ENCODE results near the gene GNAL.

GNAL gene

DNA sequence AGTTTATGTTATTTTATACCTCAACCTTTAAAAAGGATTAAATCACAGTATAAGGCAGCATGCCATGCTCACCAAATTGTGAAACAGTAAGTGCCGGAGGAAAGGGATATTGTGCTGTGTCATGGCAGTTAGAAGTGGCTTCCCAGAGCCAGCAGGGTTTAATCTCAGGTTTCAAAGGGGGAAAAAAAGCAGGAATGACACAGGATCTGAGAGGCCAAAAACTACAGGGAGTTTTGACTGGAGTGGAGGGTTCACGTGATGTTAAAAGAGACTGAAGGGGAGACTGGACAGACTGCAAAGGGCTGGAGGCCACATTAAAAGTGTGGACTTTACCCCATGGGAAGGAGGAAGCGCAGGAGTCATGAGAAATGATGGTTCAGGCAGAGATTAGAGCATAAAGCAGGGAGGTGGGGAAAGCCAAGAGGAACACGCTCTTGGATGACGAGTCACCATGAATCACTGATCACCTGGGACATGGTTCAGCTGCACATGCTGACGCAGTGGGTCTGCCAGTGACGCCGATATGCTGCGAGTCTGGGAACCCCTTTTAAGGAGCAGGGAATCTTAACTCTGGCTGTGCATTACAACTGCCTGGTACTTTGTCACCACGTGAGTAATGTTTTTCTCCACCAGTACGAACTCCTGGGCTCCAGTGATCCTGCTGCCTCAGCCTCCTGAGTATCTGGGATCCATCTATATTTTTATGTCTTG is 168.3 kb downstream of the GNAL start (continued):
- TF ChIP-seq IKZF3 (tag by site-specific recombination; IDR thresholded peaks at IDR 0.05) (0 out of 2 replicates have a peak, but pooled peaks have one; percentile 43), SP3 (tag by site-specific recombination; IDR thresholded peaks at IDR 0.05) (peak; percentile 59), ZNF501 (tag by site-specific recombination; IDR thresholded peaks at IDR 0.05) (peak; percentile 90), ZBTB21 (tag by site-specific recombination; IDR thresholded peaks at IDR 0.05) (peak; percentile 98), ZNF335 (tag by site-specific recombination; conservative IDR thresholded peaks at IDR 0.05) (peak; percentile 86), SP7 (tag by site-specific recombination; IDR thresholded peaks at IDR 0.05) (peak; percentile 91), ZNF354C (tag by site-specific recombination; IDR thresholded peaks at IDR 0.05; ENCODE audit: borderline replicate concordance, low read depth) (no peak), GFI1B (tag by site-specific recombination; IDR thresholded peaks at IDR 0.05) (peak; percentile 81), ZBTB8A (tag by site-specific recombination; IDR thresholded peaks at IDR 0.05) (0 out of 2 replicates have a peak, but pooled peaks have one; percentile 35), ZSCAN30 (tag by site-specific recombination; IDR thresholded peaks at IDR 0.05) (0 out of 2 replicates have a peak, but pooled peaks have one; percentile 31), ZNF843 (tag by site-specific recombination; IDR thresholded peaks at IDR 0.05) (peak; percentile 70), ZNF391 (tag by site-specific recombination; IDR thresholded peaks at IDR 0.05; ENCODE audit: borderline replicate concordance, low read depth) (peak; percentile 36; the same call in 1 of the 2 replicates), WT1 (tag by site-specific recombination; IDR thresholded peaks at IDR 0.05) (peak; percentile 77), ZNF571 (tag by site-specific recombination; IDR thresholded peaks at IDR 0.05) (no peak), ZNF140 (tag by site-specific recombination; IDR thresholded peaks at IDR 0.05) (no peak), FEZF1 (tag by site-specific recombination; IDR thresholded peaks at IDR 0.05) (peak; percentile 83), ZXDB (tag by site-specific recombination; IDR thresholded peaks at IDR 0.05) (peak; percentile 74)
- TF ChIP-seq, protein P1, sequence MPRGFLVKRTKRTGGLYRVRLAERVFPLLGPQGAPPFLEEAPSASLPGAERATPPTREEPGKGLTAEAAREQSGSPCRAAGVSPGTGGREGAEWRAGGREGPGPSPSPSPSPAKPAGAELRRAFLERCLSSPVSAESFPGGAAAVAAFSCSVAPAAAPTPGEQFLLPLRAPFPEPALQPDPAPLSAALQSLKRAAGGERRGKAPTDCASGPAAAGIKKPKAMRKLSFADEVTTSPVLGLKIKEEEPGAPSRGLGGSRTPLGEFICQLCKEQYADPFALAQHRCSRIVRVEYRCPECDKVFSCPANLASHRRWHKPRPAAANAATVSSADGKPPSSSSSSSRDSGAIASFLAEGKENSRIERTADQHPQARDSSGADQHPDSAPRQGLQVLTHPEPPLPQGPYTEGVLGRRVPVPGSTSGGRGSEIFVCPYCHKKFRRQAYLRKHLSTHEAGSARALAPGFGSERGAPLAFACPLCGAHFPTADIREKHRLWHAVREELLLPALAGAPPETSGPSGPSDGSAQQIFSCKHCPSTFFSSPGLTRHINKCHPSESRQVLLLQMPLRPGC (tag by site-specific recombination; IDR thresholded peaks at IDR 0.05), result peak; percentile 77
- TF ChIP-seq, protein P2, sequence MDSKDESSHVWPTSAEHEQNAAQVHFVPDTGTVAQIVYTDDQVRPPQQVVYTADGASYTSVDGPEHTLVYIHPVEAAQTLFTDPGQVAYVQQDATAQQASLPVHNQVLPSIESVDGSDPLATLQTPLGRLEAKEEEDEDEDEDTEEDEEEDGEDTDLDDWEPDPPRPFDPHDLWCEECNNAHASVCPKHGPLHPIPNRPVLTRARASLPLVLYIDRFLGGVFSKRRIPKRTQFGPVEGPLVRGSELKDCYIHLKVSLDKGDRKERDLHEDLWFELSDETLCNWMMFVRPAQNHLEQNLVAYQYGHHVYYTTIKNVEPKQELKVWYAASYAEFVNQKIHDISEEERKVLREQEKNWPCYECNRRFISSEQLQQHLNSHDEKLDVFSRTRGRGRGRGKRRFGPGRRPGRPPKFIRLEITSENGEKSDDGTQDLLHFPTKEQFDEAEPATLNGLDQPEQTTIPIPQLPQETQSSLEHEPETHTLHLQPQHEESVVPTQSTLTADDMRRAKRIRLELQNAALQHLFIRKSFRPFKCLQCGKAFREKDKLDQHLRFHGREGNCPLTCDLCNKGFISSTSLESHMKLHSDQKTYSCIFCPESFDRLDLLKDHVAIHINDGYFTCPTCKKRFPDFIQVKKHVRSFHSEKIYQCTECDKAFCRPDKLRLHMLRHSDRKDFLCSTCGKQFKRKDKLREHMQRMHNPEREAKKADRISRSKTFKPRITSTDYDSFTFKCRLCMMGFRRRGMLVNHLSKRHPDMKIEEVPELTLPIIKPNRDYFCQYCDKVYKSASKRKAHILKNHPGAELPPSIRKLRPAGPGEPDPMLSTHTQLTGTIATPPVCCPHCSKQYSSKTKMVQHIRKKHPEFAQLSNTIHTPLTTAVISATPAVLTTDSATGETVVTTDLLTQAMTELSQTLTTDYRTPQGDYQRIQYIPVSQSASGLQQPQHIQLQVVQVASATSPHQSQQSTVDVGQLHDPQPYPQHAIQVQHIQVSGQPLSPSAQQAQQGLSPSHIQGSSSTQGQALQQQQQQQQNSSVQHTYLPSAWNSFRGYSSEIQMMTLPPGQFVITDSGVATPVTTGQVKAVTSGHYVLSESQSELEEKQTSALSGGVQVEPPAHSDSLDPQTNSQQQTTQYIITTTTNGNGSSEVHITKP (tag by site-specific recombination; IDR thresholded peaks at IDR 0.05), result peak; percentile 98
- TF ChIP-seq, protein P3, sequence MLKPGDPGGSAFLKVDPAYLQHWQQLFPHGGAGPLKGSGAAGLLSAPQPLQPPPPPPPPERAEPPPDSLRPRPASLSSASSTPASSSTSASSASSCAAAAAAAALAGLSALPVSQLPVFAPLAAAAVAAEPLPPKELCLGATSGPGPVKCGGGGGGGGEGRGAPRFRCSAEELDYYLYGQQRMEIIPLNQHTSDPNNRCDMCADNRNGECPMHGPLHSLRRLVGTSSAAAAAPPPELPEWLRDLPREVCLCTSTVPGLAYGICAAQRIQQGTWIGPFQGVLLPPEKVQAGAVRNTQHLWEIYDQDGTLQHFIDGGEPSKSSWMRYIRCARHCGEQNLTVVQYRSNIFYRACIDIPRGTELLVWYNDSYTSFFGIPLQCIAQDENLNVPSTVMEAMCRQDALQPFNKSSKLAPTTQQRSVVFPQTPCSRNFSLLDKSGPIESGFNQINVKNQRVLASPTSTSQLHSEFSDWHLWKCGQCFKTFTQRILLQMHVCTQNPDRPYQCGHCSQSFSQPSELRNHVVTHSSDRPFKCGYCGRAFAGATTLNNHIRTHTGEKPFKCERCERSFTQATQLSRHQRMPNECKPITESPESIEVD (tag by site-specific recombination; IDR thresholded peaks at IDR 0.05), result peak; percentile 57; the same call in 1 of the 2 replicates
- TF ChIP-seq, protein P4, sequence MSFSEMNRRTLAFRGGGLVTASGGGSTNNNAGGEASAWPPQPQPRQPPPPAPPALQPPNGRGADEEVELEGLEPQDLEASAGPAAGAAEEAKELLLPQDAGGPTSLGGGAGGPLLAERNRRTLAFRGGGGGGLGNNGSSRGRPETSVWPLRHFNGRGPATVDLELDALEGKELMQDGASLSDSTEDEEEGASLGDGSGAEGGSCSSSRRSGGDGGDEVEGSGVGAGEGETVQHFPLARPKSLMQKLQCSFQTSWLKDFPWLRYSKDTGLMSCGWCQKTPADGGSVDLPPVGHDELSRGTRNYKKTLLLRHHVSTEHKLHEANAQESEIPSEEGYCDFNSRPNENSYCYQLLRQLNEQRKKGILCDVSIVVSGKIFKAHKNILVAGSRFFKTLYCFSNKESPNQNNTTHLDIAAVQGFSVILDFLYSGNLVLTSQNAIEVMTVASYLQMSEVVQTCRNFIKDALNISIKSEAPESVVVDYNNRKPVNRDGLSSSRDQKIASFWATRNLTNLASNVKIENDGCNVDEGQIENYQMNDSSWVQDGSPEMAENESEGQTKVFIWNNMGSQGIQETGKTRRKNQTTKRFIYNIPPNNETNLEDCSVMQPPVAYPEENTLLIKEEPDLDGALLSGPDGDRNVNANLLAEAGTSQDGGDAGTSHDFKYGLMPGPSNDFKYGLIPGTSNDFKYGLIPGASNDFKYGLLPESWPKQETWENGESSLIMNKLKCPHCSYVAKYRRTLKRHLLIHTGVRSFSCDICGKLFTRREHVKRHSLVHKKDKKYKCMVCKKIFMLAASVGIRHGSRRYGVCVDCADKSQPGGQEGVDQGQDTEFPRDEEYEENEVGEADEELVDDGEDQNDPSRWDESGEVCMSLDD (tag by site-specific recombination; IDR thresholded peaks at IDR 0.05), result peak; percentile 80
- TF ChIP-seq, protein P5, sequence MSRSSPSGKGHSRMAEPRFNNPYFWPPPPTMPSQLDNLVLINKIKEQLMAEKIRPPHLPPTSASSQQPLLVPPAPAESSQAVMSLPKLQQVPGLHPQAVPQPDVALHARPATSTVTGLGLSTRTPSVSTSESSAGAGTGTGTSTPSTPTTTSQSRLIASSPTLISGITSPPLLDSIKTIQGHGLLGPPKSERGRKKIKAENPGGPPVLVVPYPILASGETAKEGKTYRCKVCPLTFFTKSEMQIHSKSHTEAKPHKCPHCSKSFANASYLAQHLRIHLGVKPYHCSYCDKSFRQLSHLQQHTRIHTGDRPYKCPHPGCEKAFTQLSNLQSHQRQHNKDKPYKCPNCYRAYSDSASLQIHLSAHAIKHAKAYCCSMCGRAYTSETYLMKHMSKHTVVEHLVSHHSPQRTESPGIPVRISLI (tag by site-specific recombination; IDR thresholded peaks at IDR 0.05), result peak; percentile 92
- TF ChIP-seq, protein P6, sequence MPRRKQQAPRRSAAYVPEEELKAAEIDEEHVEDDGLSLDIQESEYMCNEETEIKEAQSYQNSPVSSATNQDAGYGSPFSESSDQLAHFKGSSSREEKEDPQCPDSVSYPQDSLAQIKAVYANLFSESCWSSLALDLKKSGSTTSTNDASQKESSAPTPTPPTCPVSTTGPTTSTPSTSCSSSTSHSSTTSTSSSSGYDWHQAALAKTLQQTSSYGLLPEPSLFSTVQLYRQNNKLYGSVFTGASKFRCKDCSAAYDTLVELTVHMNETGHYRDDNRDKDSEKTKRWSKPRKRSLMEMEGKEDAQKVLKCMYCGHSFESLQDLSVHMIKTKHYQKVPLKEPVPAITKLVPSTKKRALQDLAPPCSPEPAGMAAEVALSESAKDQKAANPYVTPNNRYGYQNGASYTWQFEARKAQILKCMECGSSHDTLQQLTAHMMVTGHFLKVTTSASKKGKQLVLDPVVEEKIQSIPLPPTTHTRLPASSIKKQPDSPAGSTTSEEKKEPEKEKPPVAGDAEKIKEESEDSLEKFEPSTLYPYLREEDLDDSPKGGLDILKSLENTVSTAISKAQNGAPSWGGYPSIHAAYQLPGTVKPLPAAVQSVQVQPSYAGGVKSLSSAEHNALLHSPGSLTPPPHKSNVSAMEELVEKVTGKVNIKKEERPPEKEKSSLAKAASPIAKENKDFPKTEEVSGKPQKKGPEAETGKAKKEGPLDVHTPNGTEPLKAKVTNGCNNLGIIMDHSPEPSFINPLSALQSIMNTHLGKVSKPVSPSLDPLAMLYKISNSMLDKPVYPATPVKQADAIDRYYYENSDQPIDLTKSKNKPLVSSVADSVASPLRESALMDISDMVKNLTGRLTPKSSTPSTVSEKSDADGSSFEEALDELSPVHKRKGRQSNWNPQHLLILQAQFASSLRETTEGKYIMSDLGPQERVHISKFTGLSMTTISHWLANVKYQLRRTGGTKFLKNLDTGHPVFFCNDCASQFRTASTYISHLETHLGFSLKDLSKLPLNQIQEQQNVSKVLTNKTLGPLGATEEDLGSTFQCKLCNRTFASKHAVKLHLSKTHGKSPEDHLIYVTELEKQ (tag by site-specific recombination; IDR thresholded peaks at IDR 0.05; ENCODE audit: borderline replicate concordance), result no peak

All from HEK293 (cell line).